ENCODE results near the gene TBCCD1.
"Not testable (repeated sequence)": the region's sequence is repeated elsewhere in the genome, so short reads cannot be mapped to it uniquely, and the experiment has no call there.

DNA sequence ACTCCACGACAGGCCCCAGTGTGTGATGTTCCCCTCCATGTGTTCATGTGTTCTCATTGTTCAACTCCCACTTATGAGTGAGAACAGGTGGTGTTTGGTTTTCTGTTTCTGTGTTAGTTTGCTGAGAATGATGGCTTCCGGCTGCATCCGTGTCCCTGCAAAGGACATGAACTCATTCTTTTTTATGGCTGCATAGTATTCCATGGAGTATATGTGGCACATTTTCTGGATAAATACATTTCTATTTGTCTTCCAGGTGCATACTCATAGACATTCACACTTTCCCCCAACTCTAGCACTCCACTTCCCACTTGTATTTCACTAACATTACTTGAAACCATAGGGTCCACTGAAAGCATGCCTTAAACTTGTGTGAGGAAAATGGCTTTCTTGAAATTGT is 35.4 kb downstream of the TBCCD1 start:
- not testable (repeated sequence) for TF ChIP-seq POLR2A (IDR thresholded peaks at IDR 0.05); CTCF (IDR thresholded peaks at IDR 0.05); POLR2AphosphoS5 (IDR thresholded peaks at IDR 0.05; ENCODE audit: insufficient read depth in 1 of 2, low read depth in 1 of 2)
